ENCODE measurements around the gene ARL15.

ARL15 gene

GRCh38 chr5:54205453-54205852 is 104.9 kb downstream of the ARL15 start:
- DNase-seq (ENCODE audit: low spot score) = no peak

- no peak for DNase-seq (ENCODE audit: low spot score)
These were observed 113.4 kb downstream of the ARL15 start for GRCh38 chr5:54197018-54197417.

GRCh38 chr5:54195701-54196100 is 114.7 kb downstream of the ARL15 start:
- no peak for DNase-seq (ENCODE audit: low spot score)

GRCh38 chr5:54194318-54194717 is 116.1 kb downstream of the ARL15 start:
- DNase-seq (ENCODE audit: low spot score) = no peak

GRCh38 chr5:54187694-54188093 is 122.7 kb downstream of the ARL15 start:
- DNase-seq (ENCODE audit: low spot score) = no peak

- no peak for DNase-seq (ENCODE audit: low spot score)
These were observed 123.4 kb downstream of the ARL15 start for GRCh38 chr5:54186912-54187445.

GRCh38 chr5:54186108-54186507 is 124.3 kb downstream of the ARL15 start:
- DNase-seq (ENCODE audit: low spot score) = no peak

GRCh38 chr5:54184806-54185205 is 125.6 kb downstream of the ARL15 start:
- DNase-seq (ENCODE audit: low spot score) = no peak

GRCh38 chr5:54180630-54181031 is 129.7 kb downstream of the ARL15 start:
- no peak for DNase-seq (ENCODE audit: low spot score)

- no peak for DNase-seq (ENCODE audit: low spot score)
These were observed 131.4 kb downstream of the ARL15 start for GRCh38 chr5:54178991-54179390.

GRCh38 chr5:54178207-54178606 is 132.2 kb downstream of the ARL15 start:
- DNase-seq (ENCODE audit: low spot score) = no peak

- DNase-seq (ENCODE audit: low spot score) = no peak
These were observed 133.3 kb downstream of the ARL15 start for GRCh38 chr5:54177058-54177457.

GRCh38 chr5:54176066-54176830 is 134.1 kb downstream of the ARL15 start:
- no peak for DNase-seq (ENCODE audit: low spot score)

GRCh38 chr5:54173251-54173650 is 137.1 kb downstream of the ARL15 start:
- no peak for DNase-seq (ENCODE audit: low spot score)

GRCh38 chr5:54171645-54172384 is 138.6 kb downstream of the ARL15 start:
- peak; percentile 3 for DNase-seq (ENCODE audit: low spot score)

- DNase-seq (ENCODE audit: low spot score) = no peak
These were observed 144.7 kb downstream of the ARL15 start for GRCh38 chr5:54165687-54166086.

GRCh38 chr5:54162184-54162583 is 148.2 kb downstream of the ARL15 start:
- no peak for DNase-seq (ENCODE audit: low spot score)

- no peak for DNase-seq (ENCODE audit: low spot score)
These were observed 150.0 kb downstream of the ARL15 start for GRCh38 chr5:54160329-54160728.

GRCh38 chr5:54159893-54160195 is 150.5 kb downstream of the ARL15 start:
- DNase-seq (ENCODE audit: low spot score) = no peak

- DNase-seq (ENCODE audit: low spot score) = no peak
These were observed 151.1 kb downstream of the ARL15 start for GRCh38 chr5:54159153-54159892.

GRCh38 chr5:54156577-54156976 is 153.8 kb downstream of the ARL15 start:
- no peak for DNase-seq (ENCODE audit: low spot score)

- no peak for DNase-seq (ENCODE audit: low spot score)
These were observed 159.5 kb downstream of the ARL15 start for GRCh38 chr5:54150841-54151240.

- no peak for DNase-seq (ENCODE audit: low spot score)
These were observed 161.5 kb downstream of the ARL15 start for GRCh38 chr5:54148858-54149257.
